HL-60 (cell line): ENCODE results near the gene TBPL1.

Source experiments
- DNase-seq, 2 experiments: peaks; one replicate each; pipeline ENCODE4 v3.0.0-alpha.2; 2010 to 2020; ENCODE audit warnings: low read depth in 1 of 2, low spot score in 1 of 2
- H3K27ac ChIP-seq: fragments of 250-450 bp; sonication (Bioruptor Pico); replicated peaks from 2 replicates; pipeline ENCODE4 v1.5.1; 2020; ENCODE audit warnings: mild to moderate bottlenecking, moderate library complexity
- H3K27me3 ChIP-seq: fragments of 250-450 bp; sonication (Bioruptor Pico); 2 replicates; pipeline ENCODE4 v1.5.1; 2021; ENCODE audit warnings: mild to moderate bottlenecking, moderate library complexity; ENCODE audit not compliant: insufficient read depth, poor library complexity, severe bottlenecking
- H3K4me3 ChIP-seq: replicated peaks from 2 replicates; pipeline ENCODE4 v1.5.1; 2011; ENCODE audit warnings: mild to moderate bottlenecking, control low read depth, low read length; ENCODE audit not compliant: insufficient read depth
- GABPA ChIP-seq: IDR thresholded peaks from 2 replicates; pipeline ENCODE4 v1.6.1; 2012; ENCODE audit warnings: low read depth
- POLR2AphosphoS5 ChIP-seq: IDR thresholded peaks from 2 replicates; pipeline ENCODE4 v1.6.1; 2012; ENCODE audit warnings: low read depth
- REST ChIP-seq: IDR thresholded peaks from 2 replicates; pipeline ENCODE4 v1.6.1; 2012; ENCODE audit warnings: low read depth; ENCODE audit not compliant: insufficient replicate concordance
- SPI1 ChIP-seq: IDR thresholded peaks from 2 replicates; pipeline ENCODE4 v1.6.1; 2012; ENCODE audit warnings: low read depth, mild to moderate bottlenecking, borderline replicate concordance
- TF ChIP-seq, protein P1 (sequence below): IDR thresholded peaks from one replicate; pipeline ENCODE4 v1.5.1; 2011; ENCODE audit warnings: low read length, control low read depth, inconsistent platforms; ENCODE audit not compliant: insufficient read depth

The TBPL1 gene

GRCh38 chr6:133980168-133980567 lies 27.1 kb downstream of the TBPL1 start:
- TF ChIP-seq, protein P1, sequence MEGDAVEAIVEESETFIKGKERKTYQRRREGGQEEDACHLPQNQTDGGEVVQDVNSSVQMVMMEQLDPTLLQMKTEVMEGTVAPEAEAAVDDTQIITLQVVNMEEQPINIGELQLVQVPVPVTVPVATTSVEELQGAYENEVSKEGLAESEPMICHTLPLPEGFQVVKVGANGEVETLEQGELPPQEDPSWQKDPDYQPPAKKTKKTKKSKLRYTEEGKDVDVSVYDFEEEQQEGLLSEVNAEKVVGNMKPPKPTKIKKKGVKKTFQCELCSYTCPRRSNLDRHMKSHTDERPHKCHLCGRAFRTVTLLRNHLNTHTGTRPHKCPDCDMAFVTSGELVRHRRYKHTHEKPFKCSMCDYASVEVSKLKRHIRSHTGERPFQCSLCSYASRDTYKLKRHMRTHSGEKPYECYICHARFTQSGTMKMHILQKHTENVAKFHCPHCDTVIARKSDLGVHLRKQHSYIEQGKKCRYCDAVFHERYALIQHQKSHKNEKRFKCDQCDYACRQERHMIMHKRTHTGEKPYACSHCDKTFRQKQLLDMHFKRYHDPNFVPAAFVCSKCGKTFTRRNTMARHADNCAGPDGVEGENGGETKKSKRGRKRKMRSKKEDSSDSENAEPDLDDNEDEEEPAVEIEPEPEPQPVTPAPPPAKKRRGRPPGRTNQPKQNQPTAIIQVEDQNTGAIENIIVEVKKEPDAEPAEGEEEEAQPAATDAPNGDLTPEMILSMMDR: no peak
- TF ChIP-seq SPI1: no peak
- no peak for TF ChIP-seq POLR2AphosphoS5
- Histone ChIP-seq H3K4me3 (no peak overlapping the region), H3K27me3 (no peaks in the 10 kb centered on the region), H3K27ac (no peak overlapping the region)
- DNase-seq: no peak

DNA sequence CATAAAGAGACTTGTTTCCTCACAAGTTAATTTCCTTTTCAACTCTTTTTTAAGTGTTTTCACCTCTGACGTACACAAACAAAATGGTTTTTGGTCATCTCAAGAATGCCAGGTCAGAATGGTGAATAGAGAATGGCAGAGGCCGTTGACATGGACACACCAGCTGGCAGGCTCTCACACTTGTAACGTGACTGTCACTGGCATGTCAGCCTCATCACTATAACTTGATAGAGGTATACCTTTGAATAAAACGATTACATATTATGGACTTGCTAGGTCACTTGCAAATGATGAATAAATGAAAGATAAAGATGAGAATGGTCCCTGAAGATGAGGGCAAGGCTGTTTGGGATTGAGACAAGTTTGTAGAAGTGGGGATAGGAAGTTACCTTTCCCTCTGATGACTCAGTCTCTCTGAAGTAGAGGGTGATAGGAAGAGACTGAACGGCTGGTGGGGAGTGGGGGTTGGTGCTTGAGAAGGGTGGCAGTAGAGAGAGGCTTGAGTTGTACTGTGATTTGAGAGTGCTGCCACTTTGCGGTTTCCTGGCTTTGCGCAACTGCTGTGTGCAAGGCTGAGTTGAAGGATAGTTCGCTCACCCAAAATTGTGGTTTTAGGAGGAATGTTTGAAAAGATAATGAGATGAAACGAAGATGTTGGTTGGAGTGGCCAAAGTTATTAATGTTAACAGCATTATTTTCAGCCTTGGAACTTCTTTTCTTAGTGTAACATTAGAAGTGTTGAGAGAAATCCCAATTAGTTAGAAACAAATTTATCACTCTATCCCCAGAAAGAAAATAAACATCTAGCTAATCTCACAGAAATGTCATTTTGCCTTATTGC lies 30.3 kb downstream of the TBPL1 start:
- TF ChIP-seq GABPA (peak; percentile 52; the same call in 1 of the 2 replicates), REST (no peak), SPI1 (no peak), POLR2AphosphoS5 (peak; percentile 99)
- no peaks in the 10 kb centered on the region for H3K27me3 ChIP-seq
- no peak overlapping the region for H3K4me3 ChIP-seq
- DNase-seq: peak; percentile 61 to 95
- H3K27ac ChIP-seq: no peak overlapping the region

GRCh38 chr6:133985970-133986369 lies 32.9 kb downstream of the TBPL1 start:
- no peaks in the 10 kb centered on the region for H3K27me3 ChIP-seq
- no peak overlapping the region for H3K27ac ChIP-seq
- no peak for DNase-seq
- TF ChIP-seq SPI1 (no peak), GABPA (no peak), POLR2AphosphoS5 (no peak), REST (no peak)
- TF ChIP-seq, protein P1: no peak
- H3K4me3 ChIP-seq: no peak overlapping the region

DNA sequence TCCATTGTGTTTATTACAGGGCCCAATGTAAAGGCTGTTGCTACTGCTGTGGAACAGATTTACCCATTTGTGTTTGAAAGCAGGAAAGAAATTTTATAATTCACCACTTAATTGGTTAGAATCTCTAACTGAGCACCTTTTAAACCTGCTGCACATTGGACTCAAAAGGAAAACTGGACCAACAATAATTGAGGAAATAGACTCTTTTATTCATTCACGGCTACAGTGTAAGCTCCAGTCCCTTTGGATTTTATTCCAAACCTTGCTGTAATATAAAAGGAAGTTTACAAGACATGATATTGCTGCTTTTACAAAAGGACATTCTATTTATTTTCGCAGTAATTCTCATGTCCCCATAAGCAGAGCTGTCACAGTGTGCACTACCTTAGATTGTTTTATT lies 33.9 kb downstream of the TBPL1 start:
- TF ChIP-seq, protein P1: no peak
- Histone ChIP-seq H3K4me3 (no peak overlapping the region), H3K27me3 (no peaks in the 10 kb centered on the region), H3K27ac (no peak overlapping the region)
- no peak for DNase-seq
